Mesothelial cell of epicardium (in vitro differentiated cells): Measurements from ENCODE around the gene SOD3. TPM values are rescaled to one million over a fixed set of nuclear protein-coding genes. Genes with fewer than 3 reads are reported as not detected.

Experiments used
- DNase-seq, 2 experiments: peaks; one replicate each; pipeline ENCODE4 v3.0.0; 2021; ENCODE audit warnings: low spot score in 2 of 2; ENCODE audit not compliant: unreplicated experiment in 2 of 2
- H3K27ac Mint-ChIP-seq: 2 replicates; pipeline ENCODE4 v1.8.0; 2021; ENCODE audit warnings: mixed read lengths
- H3K27me3 Mint-ChIP-seq: 2 replicates; pipeline ENCODE4 v1.8.0; 2021; ENCODE audit warnings: low read depth, mixed read lengths
- H3K36me3 Mint-ChIP-seq: 2 replicates; pipeline ENCODE4 v1.8.0; 2021; ENCODE audit warnings: mixed read lengths
- H3K4me1 Mint-ChIP-seq: 2 replicates; pipeline ENCODE4 v1.8.0; 2021; ENCODE audit warnings: mixed read lengths
- H3K4me3 Mint-ChIP-seq: 2 replicates; pipeline ENCODE4 v1.8.0; 2021; ENCODE audit warnings: mild to moderate bottlenecking, moderate library complexity, mixed read lengths
- H3K9me3 Mint-ChIP-seq: 2 replicates; pipeline ENCODE4 v1.8.0; 2021; ENCODE audit warnings: mixed read lengths
- CTCF ChIP-seq: fragments of 200-600 bp; sonication (generic); IDR thresholded peaks from one replicate; pipeline ENCODE4 v1.5.0; 2021; ENCODE audit warnings: antibody characterized with exemption; ENCODE audit not compliant: unreplicated experiment
- total RNA-seq: library from RNA; stranded (reverse); gene quantifications from 3 replicates; pipeline ENCODE4 v1.2.1, GENCODE V29; 2021

Gene SOD3
- total RNA-seq, 1 donor from 2014 or later = 5.7 TPM

- Mint-ChIP-seq H3K4me3 (no peak overlapping the region), H3K27ac (no peak overlapping the region), H3K9me3 (peaks cover 17% of the 10 kb centered on the region), H3K36me3 (no peaks in the 10 kb centered on the region), H3K27me3 (no peaks in the 10 kb centered on the region), H3K4me1 (peaks cover 12% of the 10 kb centered on the region)
- no peak for DNase-seq
- TF ChIP-seq CTCF = no peak
Measured at GRCh38 chr4:24765376-24765988, 29.9 kb upstream of the SOD3 start.

- DNase-seq = no peak
- Mint-ChIP-seq H3K36me3 (no peaks in the 10 kb centered on the region), H3K4me3 (no peak overlapping the region), H3K27ac (no peak overlapping the region), H3K9me3 (peaks cover 17% of the 10 kb centered on the region), H3K4me1 (peaks cover 12% of the 10 kb centered on the region), H3K27me3 (no peaks in the 10 kb centered on the region)
- TF ChIP-seq CTCF = no peak
Measured at GRCh38 chr4:24768006-24768405, 27.4 kb upstream of the SOD3 start.

GRCh38 chr4:24768604-24769003, 26.8 kb upstream of the SOD3 start:
- DNase-seq = no peak
- H3K36me3 Mint-ChIP-seq = no peaks in the 10 kb centered on the region
- H3K4me1 Mint-ChIP-seq = peaks cover 10% of the 10 kb centered on the region
- no peak overlapping the region for H3K4me3 Mint-ChIP-seq
- no peak for TF ChIP-seq CTCF
- no peak overlapping the region for H3K27ac Mint-ChIP-seq
- H3K9me3 Mint-ChIP-seq = peaks cover 17% of the 10 kb centered on the region
- H3K27me3 Mint-ChIP-seq = no peaks in the 10 kb centered on the region

GRCh38 chr4:24769571-24769970, 25.8 kb upstream of the SOD3 start:
- TF ChIP-seq CTCF = no peak

GRCh38 chr4:24770032-24770584, 25.3 kb upstream of the SOD3 start:
- no peak overlapping the region for H3K27ac Mint-ChIP-seq
- H3K4me3 Mint-ChIP-seq = no peak overlapping the region
- H3K9me3 Mint-ChIP-seq = peaks cover 12% of the 10 kb centered on the region
- no peaks in the 10 kb centered on the region for H3K36me3 Mint-ChIP-seq
- no peak for TF ChIP-seq CTCF
- no peaks in the 10 kb centered on the region for H3K27me3 Mint-ChIP-seq
- no peak for DNase-seq
- H3K4me1 Mint-ChIP-seq = peaks cover 3% of the 10 kb centered on the region

More at GRCh38 chr4:24769571-24769970, 25.8 kb upstream of the SOD3 start:
- Mint-ChIP-seq H3K27ac (no peak overlapping the region), H3K9me3 (peaks cover 16% of the 10 kb centered on the region), H3K27me3 (no peaks in the 10 kb centered on the region), H3K36me3 (no peaks in the 10 kb centered on the region), H3K4me1 (peaks cover 3% of the 10 kb centered on the region), H3K4me3 (no peak overlapping the region)
- DNase-seq = no peak
